ENCODE measurements around the gene NCBP3.

- TF ChIP-seq ZNF274 (IDR thresholded peaks at IDR 0.05; ENCODE audit: borderline replicate concordance, extremely low read depth, low read length), result no peak
- TF ChIP-seq SAP30 (IDR thresholded peaks at IDR 0.05; ENCODE audit: insufficient read depth, insufficient replicate concordance, low read length), result no peak
These were observed 1.2 kb upstream of the NCBP3 start for GRCh38 chr17:3847165-3847670.
